Astrocyte of the cerebellum (primary cell): ENCODE data around the gene CXCL6.

Source experiments
- DNase-seq: peaks from one replicate; pipeline ENCODE4 v3.0.0-alpha.2; 2011; ENCODE audit warnings: low read depth
- H3K4me3 ChIP-seq: 2 replicates; pipeline ENCODE4 v1.5.1; 2011; ENCODE audit warnings: mild to moderate bottlenecking, low read depth, low read length, moderate library complexity
- CTCF ChIP-seq: IDR thresholded peaks from 2 replicates; pipeline ENCODE4 v1.5.1; 2012; ENCODE audit warnings: low read length, low read depth, moderate library complexity, mild to moderate bottlenecking; ENCODE audit errors: missing control alignments
- in situ Hi-C: cut with HindIII; loops from 2 replicates; pipeline ENCODE4 v1.10.0; 2017; ENCODE audit warnings: low sequenced_read_pairs

CXCL6 gene

GRCh38 chr4:73853246-73853704 lies 16.8 kb downstream of the CXCL6 start, which contains the start of gene PF4V1:
PF4V1 (plus strand) TSS chr4:73853296; CDS start chr4:73853363, 67 bp downstream.
- in situ Hi-C loops: no loop called here

GRCh38 chr4:73853718-73854473 lies 17.4 kb downstream of the CXCL6 start:
- no peak overlapping the region for H3K4me3 ChIP-seq
- in situ Hi-C loops: no loop called here
- no peak for TF ChIP-seq CTCF

More at GRCh38 chr4:73853246-73853704, 16.8 kb downstream of the CXCL6 start, which contains the start of gene PF4V1:
- no peak for DNase-seq
- TF ChIP-seq CTCF: peak; percentile 33
- no peak within 1 kb of the TSS for H3K4me3 ChIP-seq

GRCh38 chr4:73855406-73855805 lies 18.9 kb downstream of the CXCL6 start:
- TF ChIP-seq CTCF: no peak
- H3K4me3 ChIP-seq: no peak overlapping the region
- in situ Hi-C loops: no loop called here
- no peak for DNase-seq

More at GRCh38 chr4:73853718-73854473, 17.4 kb downstream of the CXCL6 start:
- no peak for DNase-seq

DNA sequence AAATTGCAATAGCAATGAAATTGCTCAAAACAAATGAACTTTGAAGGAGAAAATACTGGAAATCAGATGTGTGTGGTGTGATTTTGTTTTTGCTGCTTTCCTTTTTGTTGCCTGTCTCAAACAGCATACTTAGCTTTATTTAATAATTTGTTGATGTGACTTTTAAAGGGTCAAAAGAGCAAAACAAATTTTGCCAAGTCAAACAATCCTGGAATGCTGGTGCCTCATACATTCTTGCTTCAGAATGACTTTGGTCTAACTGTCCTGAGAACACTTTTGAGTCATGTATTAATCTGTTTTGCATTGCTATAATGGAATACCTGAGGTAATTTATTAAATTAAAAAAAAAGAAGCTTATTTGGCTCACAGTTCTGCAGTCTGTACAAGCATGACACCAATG lies 20.0 kb downstream of the CXCL6 start:
- no peak overlapping the region for H3K4me3 ChIP-seq
- in situ Hi-C loops: no loop called here
- no peak for TF ChIP-seq CTCF
- no peak for DNase-seq

DNA sequence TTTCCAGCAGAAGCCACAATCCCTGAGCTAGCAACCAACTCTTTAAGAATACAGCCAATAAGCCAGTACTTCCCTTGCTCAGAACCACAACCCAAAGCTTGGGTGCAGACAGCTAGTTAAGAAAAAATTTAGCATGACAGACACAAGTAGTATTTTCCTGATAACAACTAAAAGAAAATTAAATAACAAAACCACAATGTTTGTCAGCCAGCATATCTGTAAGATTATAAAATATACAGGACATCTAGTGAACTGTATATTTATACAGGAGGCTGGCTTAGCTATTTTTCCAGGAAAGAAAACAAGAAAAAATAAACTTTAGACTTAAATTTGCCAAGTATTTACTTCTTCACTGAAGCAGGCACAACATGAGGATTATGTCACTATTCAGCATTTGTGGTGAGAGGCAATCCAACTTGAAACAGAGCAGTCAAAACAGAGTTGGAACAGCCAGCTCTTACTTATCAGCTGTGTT lies 23.2 kb downstream of the CXCL6 start:
- peak; percentile 59 for DNase-seq

GRCh38 chr4:73860181-73860580 lies 23.7 kb downstream of the CXCL6 start:
- TF ChIP-seq CTCF: no peak
- in situ Hi-C loops: no loop called here
- H3K4me3 ChIP-seq: no peak overlapping the region
- DNase-seq: no peak

More for the DNA sequence above, 23.2 kb downstream of the CXCL6 start:
- no peak overlapping the region for H3K4me3 ChIP-seq
- in situ Hi-C loops: no loop called here
- TF ChIP-seq CTCF: no peak
